Measurements from ENCODE around the gene DGUOK.

- TF ChIP-seq POLR2A (IDR thresholded peaks at IDR 0.05; ENCODE audit: low read length) (no peak), GATA1 (IDR thresholded peaks at IDR 0.05; ENCODE audit: low read depth, low read length) (no peak)
Observed at GRCh38 chr2:73925853-73926492, 707 bp upstream of the DGUOK start.
